A172 (cell line): Measurements from ENCODE around the gene A1BG. TPM values are rescaled to one million over a fixed set of nuclear protein-coding genes. Genes with fewer than 3 reads are reported as not detected.
"Not testable (repeated sequence)": the region's sequence is repeated elsewhere in the genome, so short reads cannot be mapped to it uniquely, and the experiment has no call there.

Experiments used
- DNase-seq: peaks from one replicate; pipeline ENCODE4 v3.0.0-alpha.2; 2015; ENCODE audit warnings: low spot score
- total RNA-seq: library from RNA; depleted of rRNA; stranded (reverse); fragments of >200 nt; shearing (Covaris generic); gene quantifications from 2 replicates; pipeline ENCODE4 v1.2.3, GENCODE V29; 2014

Gene A1BG
- total RNA-seq, 1 experiment from 2014 or later, result 10.7 TPM

- DNase-seq, result no peak
These were observed 16.5 kb downstream of the A1BG start for GRCh38 chr19:58336820-58337219.

- no peak for DNase-seq
These were observed 17.1 kb downstream of the A1BG start for GRCh38 chr19:58336216-58336615.

GRCh38 chr19:58335630-58336029, 17.7 kb downstream of the A1BG start:
- DNase-seq, result no peak

GRCh38 chr19:58334691-58335249, 18.5 kb downstream of the A1BG start:
- DNase-seq, result no peak

GRCh38 chr19:58332697-58333096, 20.6 kb downstream of the A1BG start:
- DNase-seq, result no peak

- DNase-seq, result peak; percentile 88
These were observed 22.8 kb downstream of the A1BG start for GRCh38 chr19:58330458-58330857.

GRCh38 chr19:58328999-58329398, 24.3 kb downstream of the A1BG start:
- no peak for DNase-seq

GRCh38 chr19:58326914-58327726, 26.2 kb downstream of the A1BG start, which contains the start of gene ZSCAN22:
TSS of gene ZSCAN22 (plus strand) at chr19:58326994. CDS start at chr19:58334803, 7,809 bp downstream.
- DNase-seq, result peak; percentile 97

GRCh38 chr19:58326501-58326913, 26.8 kb downstream of the A1BG start:
- DNase-seq, result no peak

- no peak for DNase-seq
These were observed 27.8 kb downstream of the A1BG start for GRCh38 chr19:58325311-58326022.

- no peak for DNase-seq
These were observed 34.1 kb downstream of the A1BG start for GRCh38 chr19:58319241-58319640.

GRCh38 chr19:58318297-58318696, 35.0 kb downstream of the A1BG start:
- no peak for DNase-seq

- peak; percentile 66 for DNase-seq
These were observed 35.7 kb downstream of the A1BG start for GRCh38 chr19:58317476-58318072.

- DNase-seq, result no peak
These were observed 37.7 kb downstream of the A1BG start for GRCh38 chr19:58315580-58315979.

GRCh38 chr19:58311345-58311865, 41.9 kb downstream of the A1BG start:
- DNase-seq, result no peak

GRCh38 chr19:58310685-58311084, 42.6 kb downstream of the A1BG start:
- not testable (repeated sequence) for DNase-seq

GRCh38 chr19:58307736-58308135, 45.6 kb downstream of the A1BG start:
- DNase-seq, result no peak

- DNase-seq, result no peak
These were observed 47.4 kb downstream of the A1BG start for GRCh38 chr19:58305932-58306323.

- peak; percentile 97 for DNase-seq
These were observed 48.0 kb downstream of the A1BG start, which contains the start of gene ERVK3-1 for GRCh38 chr19:58305065-58305931. TSS of gene ERVK3-1 (plus strand) at chr19:58305377. CDS start at chr19:58312169, 6,792 bp downstream.

GRCh38 chr19:58304748-58305064, 48.6 kb downstream of the A1BG start:
- no peak for DNase-seq

- DNase-seq, result no peak
These were observed 49.0 kb downstream of the A1BG start for GRCh38 chr19:58304255-58304654.
